Measurements from ENCODE around the gene PERCC1. TPM values are rescaled to one million over a fixed set of nuclear protein-coding genes. Genes with fewer than 3 reads are reported as not detected.
A peak's percentile ranks its signal among the peaks of the same experiment; 100 is the strongest.

The PERCC1 gene
- total and polyA plus RNA-seq, 3 donors from 2014 or later, result 0.31 to 0.71 TPM; not detected in 1

- no peak for DNase-seq
- intact Hi-C loops (cut with DNase I; ENCODE audit: low total_unique reads), result no loop called here
- H3K9me3 ChIP-seq, result no peaks in the 10 kb centered on the region
- H3K27ac ChIP-seq, result no peak overlapping the region
- 92 to 93% methylated on average over 11 to 12 of the region's 12 CpGs for WGBS, 2 donors
- H3K4me1 ChIP-seq, result peaks cover 26% of the 10 kb centered on the region
- no peak overlapping the region for H3K4me3 ChIP-seq
- TF ChIP-seq POLR2A (IDR thresholded peaks at IDR 0.05), result no peak
- TF ChIP-seq CTCF (IDR thresholded peaks at IDR 0.05), result no peak
- no peaks in the 10 kb centered on the region for H3K27me3 ChIP-seq
- no peaks in the 10 kb centered on the region for H3K36me3 ChIP-seq (ENCODE audit: low read depth, missing control alignments)
Observed at GRCh38 chr16:1424028-1424427, 6.8 kb upstream of the PERCC1 start.

DNA sequence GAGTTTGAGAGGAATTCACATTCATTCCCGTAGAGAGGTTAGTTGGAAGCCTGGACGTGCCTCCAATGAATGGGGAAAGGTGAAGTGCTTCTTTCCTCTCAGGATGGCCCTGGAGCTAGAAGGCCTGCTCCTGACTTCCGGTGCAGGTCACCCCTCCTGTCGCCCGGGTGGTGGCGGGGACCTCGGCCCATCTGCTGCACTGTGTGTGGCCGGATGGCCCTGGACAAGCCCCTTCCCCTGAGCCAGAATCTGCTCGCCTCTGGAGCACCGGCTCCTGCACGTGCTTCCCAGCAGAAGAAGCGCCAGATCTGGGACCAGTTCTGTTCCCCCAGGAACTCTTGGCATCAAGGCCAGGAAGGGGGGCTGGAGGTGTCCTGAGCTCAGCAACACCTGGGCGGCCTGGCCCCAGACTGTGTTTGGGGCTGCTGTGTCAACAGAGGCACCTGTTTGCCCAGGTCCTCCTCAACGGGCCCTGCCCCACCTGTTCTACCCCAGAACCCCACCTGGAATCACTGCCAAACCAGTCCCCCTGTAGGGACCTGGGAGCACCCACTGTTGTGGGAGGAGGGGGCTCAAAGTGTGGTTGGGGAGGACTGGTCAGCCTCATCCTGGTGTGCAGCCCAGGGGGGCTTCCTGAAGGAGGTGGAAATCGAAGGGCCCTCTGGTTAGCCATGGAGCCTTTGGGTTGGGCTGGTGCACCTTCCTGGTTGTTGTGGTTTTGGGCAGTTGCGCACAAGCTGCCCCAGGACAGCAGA is 5.1 kb upstream of the PERCC1 start:
- WGBS, 2 donors, result 86 to 88% methylated on average over 13 to 16 of the region's 16 CpGs
- H3K27ac ChIP-seq, result peak overlapping the region in 1 of 2 donors; percentile 24
- no peaks in the 10 kb centered on the region for H3K9me3 ChIP-seq
- H3K36me3 ChIP-seq (ENCODE audit: low read depth, missing control alignments), result no peaks in the 10 kb centered on the region
- no peaks in the 10 kb centered on the region for H3K27me3 ChIP-seq
- DNase-seq, result no peak
- H3K4me1 ChIP-seq, result peaks cover 18% of the 10 kb centered on the region
- intact Hi-C loops (cut with DNase I; ENCODE audit: low total_unique reads), result no loop called here
- H3K4me3 ChIP-seq, result no peak overlapping the region
- TF ChIP-seq CTCF (IDR thresholded peaks at IDR 0.05) (no peak), POLR2A (IDR thresholded peaks at IDR 0.05) (no peak)

- peaks cover 12% of the 10 kb centered on the region for H3K4me1 ChIP-seq
- 55 to 76% methylated on average over 12 to 41 of the region's 42 CpGs for WGBS, 2 donors
- intact Hi-C loops (cut with DNase I; ENCODE audit: low total_unique reads), result no loop called here
- no peaks in the 10 kb centered on the region for H3K9me3 ChIP-seq
- no peak overlapping the region for H3K4me3 ChIP-seq
- H3K27me3 ChIP-seq, result no peaks in the 10 kb centered on the region
- peak overlapping the region; percentile 24 for H3K27ac ChIP-seq
- DNase-seq, result peak; percentile 75
- H3K36me3 ChIP-seq (ENCODE audit: low read depth, missing control alignments), result no peaks in the 10 kb centered on the region
- TF ChIP-seq POLR2A (IDR thresholded peaks at IDR 0.05) (no peak), CTCF (IDR thresholded peaks at IDR 0.05) (no peak)
Observed at GRCh38 chr16:1426734-1427471, 4.0 kb upstream of the PERCC1 start.

- 92% methylated on average over 43 to 53 of the region's 53 CpGs for WGBS, 2 donors
- no peak for TF ChIP-seq POLR2A (IDR thresholded peaks at IDR 0.05)
- no peak for TF ChIP-seq CTCF (IDR thresholded peaks at IDR 0.05)
- intact Hi-C loops (cut with DNase I; ENCODE audit: low total_unique reads), result no loop called here
- DNase-seq, result no peak
- peak overlapping the region in 1 of 2 donors; percentile 24 for H3K27ac ChIP-seq
- no peaks in the 10 kb centered on the region for H3K27me3 ChIP-seq
- no peak overlapping the region for H3K4me3 ChIP-seq
- H3K4me1 ChIP-seq, result peaks cover 12% of the 10 kb centered on the region
- H3K9me3 ChIP-seq, result no peaks in the 10 kb centered on the region
- H3K36me3 ChIP-seq (ENCODE audit: low read depth, missing control alignments), result no peaks in the 10 kb centered on the region
Observed at GRCh38 chr16:1427473-1428461, 3.1 kb upstream of the PERCC1 start.

Measured in testis (tissue), 3 donors.